Activated B cell treated with CpG ODN at 0.5 μM for 24 hours (primary cell): ENCODE data around the gene SAMD14. TPM values are rescaled to one million over a fixed set of nuclear protein-coding genes. Genes with fewer than 3 reads are reported as not detected.

Experiments
- ATAC-seq: fragments of 200-7000 bp; cut with Tn5 transposase; one replicate; pipeline ENCODE4 v1.10.0; 2021; ENCODE audit warnings: low read depth, mild to moderate bottlenecking, moderate library complexity
- CTCF ChIA-PET: fragments of 350-600 bp; sonication (Branson Sonifier 250); formaldehyde crosslinking; loops from one replicate; lab custom pipeline; 2021; ENCODE audit warnings: antibody characterized with exemption; lab: Charles Lee
- POLR2A ChIA-PET: fragments of 350-600 bp; sonication (Branson Sonifier 250); formaldehyde crosslinking; loops from one replicate; lab custom pipeline; 2021; ENCODE audit warnings: antibody characterized with exemption; lab: Charles Lee
- DNase-seq: peaks from one replicate; pipeline ENCODE4 v3.0.0; 2022
- H3K27ac Mint-ChIP-seq: one replicate; pipeline ENCODE4 v1.8.0; 2020; ENCODE audit warnings: mixed read lengths
- H3K27me3 Mint-ChIP-seq: one replicate; pipeline ENCODE4 v1.8.0; 2021; ENCODE audit warnings: mixed read lengths
- H3K36me3 Mint-ChIP-seq: one replicate; pipeline ENCODE4 v1.8.0; 2021; ENCODE audit warnings: low read depth, mixed read lengths
- H3K4me1 Mint-ChIP-seq: one replicate; pipeline ENCODE4 v1.8.0; 2021; ENCODE audit warnings: mixed read lengths
- H3K4me3 Mint-ChIP-seq: one replicate; pipeline ENCODE4 v1.8.0; 2020; ENCODE audit warnings: mild to moderate bottlenecking, mixed read lengths
- H3K9me3 Mint-ChIP-seq: one replicate; pipeline ENCODE4 v1.8.0; 2020; ENCODE audit warnings: mixed read lengths
- intact Hi-C: fragments of 100-400 bp; cut with micrococcal nuclease; formaldehyde crosslinking; loops from one replicate; pipeline ENCODE4 v1.15.1; 2024
- total RNA-seq: library from RNA; stranded (reverse); gene quantifications from 2 replicates; pipeline ENCODE4 v1.2.3, GENCODE V29; 2022
- TF ChIP-seq, protein P1 (sequence below): fragments of 200-600 bp; IDR thresholded peaks from one replicate; pipeline ENCODE4 v1.8.0; 2022; ENCODE audit warnings: antibody characterized with exemption, mild to moderate bottlenecking

Gene SAMD14
- total RNA-seq, 1 donor from 2014 or later, result 4.7 TPM

DNA sequence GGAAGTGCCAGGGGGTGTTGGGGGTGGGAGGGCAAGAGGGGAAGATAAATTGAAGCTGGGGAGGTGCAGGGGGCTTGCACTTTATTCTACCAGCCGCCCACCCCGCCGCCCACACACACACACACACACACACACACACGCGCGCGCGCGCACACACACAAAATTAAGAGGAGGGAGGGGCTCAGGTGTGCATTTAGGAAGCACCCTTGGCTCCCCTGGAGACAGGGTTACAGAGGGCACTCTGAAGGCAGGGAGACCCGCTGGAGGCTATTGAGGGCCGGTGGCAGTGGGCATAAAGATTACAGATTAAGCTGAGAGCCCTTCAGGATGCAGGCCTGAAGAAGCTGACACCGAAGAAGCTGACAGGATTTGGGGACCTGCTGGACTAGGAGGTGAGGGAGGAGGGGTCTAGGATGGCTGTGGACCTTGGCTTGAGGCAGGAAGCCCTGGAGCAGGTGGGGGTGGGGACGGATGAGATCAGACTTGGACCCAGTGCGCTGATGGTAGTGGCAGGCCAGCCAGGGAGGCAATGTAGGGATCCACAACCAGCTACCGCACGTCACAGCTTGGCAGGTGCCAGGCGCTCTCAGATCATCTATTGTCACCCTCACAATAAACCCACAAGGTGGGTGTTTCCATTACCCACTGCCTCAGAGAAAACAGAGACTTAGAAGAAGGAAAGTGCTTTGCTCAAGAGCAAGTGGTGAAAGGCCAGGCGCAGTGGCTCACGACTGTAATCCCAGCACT lies 772 bp upstream of the SAMD14 start:
- H3K27ac Mint-ChIP-seq, result peak overlapping the region; percentile 63

GRCh38 chr17:50129353-50129727 lies 620 bp downstream of the SAMD14 start:
- ChIA-PET CTCF (interaction anchor here (1.5 to 2.1 kb wide), 2 partner anchors 10 to 71 kb away, joined by 4 to 9 read pairs; no protein-coding TSS in a partner anchor), POLR2A (interaction anchor here (0.6 to 5.2 kb wide), 5 partner anchors 9 to 35 kb away, joined by 3 to 82 read pairs (median 5); partner anchors contain the start of gene PPP1R9B)
- Mint-ChIP-seq H3K4me1 (peaks cover 37% of the 10 kb centered on the region), H3K27me3 (peaks cover 8% of the 10 kb centered on the region), H3K9me3 (no peaks in the 10 kb centered on the region), H3K27ac (no peak overlapping the region), H3K4me3 (peak overlapping the region; percentile 79), H3K36me3 (peaks cover 16% of the 10 kb centered on the region)
- TF ChIP-seq, protein P1, sequence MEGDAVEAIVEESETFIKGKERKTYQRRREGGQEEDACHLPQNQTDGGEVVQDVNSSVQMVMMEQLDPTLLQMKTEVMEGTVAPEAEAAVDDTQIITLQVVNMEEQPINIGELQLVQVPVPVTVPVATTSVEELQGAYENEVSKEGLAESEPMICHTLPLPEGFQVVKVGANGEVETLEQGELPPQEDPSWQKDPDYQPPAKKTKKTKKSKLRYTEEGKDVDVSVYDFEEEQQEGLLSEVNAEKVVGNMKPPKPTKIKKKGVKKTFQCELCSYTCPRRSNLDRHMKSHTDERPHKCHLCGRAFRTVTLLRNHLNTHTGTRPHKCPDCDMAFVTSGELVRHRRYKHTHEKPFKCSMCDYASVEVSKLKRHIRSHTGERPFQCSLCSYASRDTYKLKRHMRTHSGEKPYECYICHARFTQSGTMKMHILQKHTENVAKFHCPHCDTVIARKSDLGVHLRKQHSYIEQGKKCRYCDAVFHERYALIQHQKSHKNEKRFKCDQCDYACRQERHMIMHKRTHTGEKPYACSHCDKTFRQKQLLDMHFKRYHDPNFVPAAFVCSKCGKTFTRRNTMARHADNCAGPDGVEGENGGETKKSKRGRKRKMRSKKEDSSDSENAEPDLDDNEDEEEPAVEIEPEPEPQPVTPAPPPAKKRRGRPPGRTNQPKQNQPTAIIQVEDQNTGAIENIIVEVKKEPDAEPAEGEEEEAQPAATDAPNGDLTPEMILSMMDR, result no peak
- ATAC-seq, result no peak
- intact Hi-C loops, result no loop called here
- DNase-seq, result no peak

More for the DNA sequence above, 772 bp upstream of the SAMD14 start:
- H3K4me3 Mint-ChIP-seq, result peak overlapping the region; percentile 80
- ATAC-seq (peak; percentile 6), DNase-seq (no peak)
- intact Hi-C loops, result loop anchor here (1.0 kb wide), 2 partner anchors 13 to 18 kb away; no protein-coding TSS in a partner anchor
- CTCF ChIA-PET, result interaction anchor here (1.0 to 2.2 kb wide), 6 partner anchors 9 to 69 kb away, joined by 3 to 14 read pairs (median 4); no protein-coding TSS in a partner anchor
- TF ChIP-seq, protein P1, result no peak
- no peaks in the 10 kb centered on the region for H3K9me3 Mint-ChIP-seq
- H3K4me1 Mint-ChIP-seq, result peaks cover 37% of the 10 kb centered on the region
- POLR2A ChIA-PET, result interaction anchor here (0.6 to 5.2 kb wide), 13 partner anchors 8 to 66 kb away, joined by 3 to 82 read pairs (median 5); partner anchors contain the start of gene PPP1R9B
- H3K36me3 Mint-ChIP-seq, result peaks cover 27% of the 10 kb centered on the region
- peaks cover 8% of the 10 kb centered on the region for H3K27me3 Mint-ChIP-seq

- Mint-ChIP-seq H3K36me3 (peaks cover 10% of the 10 kb centered on the region), H3K4me1 (peaks cover 37% of the 10 kb centered on the region), H3K9me3 (no peaks in the 10 kb centered on the region), H3K27ac (peak overlapping the region; percentile 46), H3K4me3 (peak overlapping the region; percentile 74), H3K27me3 (peaks cover 8% of the 10 kb centered on the region)
- intact Hi-C loops, result no loop called here
- ATAC-seq, result no peak
- POLR2A ChIA-PET, result interaction anchor here (0.6 to 5.2 kb wide), 3 partner anchors 11 to 25 kb away, joined by 4 to 82 read pairs (median 5); partner anchors contain the start of gene PPP1R9B
- no peak for DNase-seq
- CTCF ChIA-PET, result no interaction called here
- TF ChIP-seq, protein P1, result no peak
These were observed 1.3 kb downstream of the SAMD14 start for GRCh38 chr17:50128441-50129352.

DNA sequence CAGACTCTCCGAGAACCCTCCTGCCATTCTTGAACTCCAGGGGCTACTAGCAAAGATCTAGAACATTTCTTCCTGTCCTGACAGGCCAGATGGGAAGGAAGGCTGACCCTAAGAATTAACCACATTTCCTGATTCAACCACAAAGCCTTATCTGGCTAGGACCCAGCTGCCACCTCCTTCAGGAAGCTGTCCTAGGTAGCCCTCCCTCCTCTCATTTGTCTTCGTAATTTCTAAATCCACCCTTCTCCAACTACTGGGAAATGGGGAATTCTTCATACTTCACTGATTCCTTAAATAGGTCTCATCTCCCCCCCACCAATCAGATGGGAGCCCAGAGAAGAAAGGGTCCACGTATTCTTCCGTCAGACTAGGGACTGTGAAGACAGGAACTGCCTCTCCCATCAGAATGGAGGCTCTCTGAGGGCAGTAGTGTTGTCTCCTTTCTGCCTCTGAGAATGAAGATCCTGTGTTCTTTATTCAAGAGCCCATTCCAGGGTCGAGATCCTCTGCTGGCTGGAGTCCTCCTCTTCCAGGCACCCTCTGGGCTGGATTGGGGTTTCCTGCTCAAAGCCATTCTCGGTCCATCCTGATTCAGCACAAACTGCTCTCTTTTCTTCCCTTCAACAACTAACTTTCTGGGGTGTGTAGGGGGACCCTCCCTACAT lies 2.1 kb downstream of the SAMD14 start:
- Mint-ChIP-seq H3K4me3 (no peak overlapping the region), H3K9me3 (no peaks in the 10 kb centered on the region), H3K4me1 (peaks cover 37% of the 10 kb centered on the region), H3K27me3 (peaks cover 8% of the 10 kb centered on the region), H3K36me3 (peaks cover 3% of the 10 kb centered on the region), H3K27ac (no peak overlapping the region)
- no peak for DNase-seq
- TF ChIP-seq, protein P1, result no peak
- no peak for ATAC-seq
- intact Hi-C loops, result no loop called here
- ChIA-PET POLR2A (interaction anchor here (1.1 to 1.4 kb wide), 2 partner anchors 10 to 21 kb away, joined by 3 to 4 read pairs; no protein-coding TSS in a partner anchor), CTCF (no interaction called here)
